Right kidney (tissue), 1 donor: Measurements from ENCODE around the gene MRPL32.
A peak's percentile ranks its signal among the peaks of the same experiment; 100 is the strongest.

Source experiments
- DNase-seq: peaks from one replicate; pipeline ENCODE4 v3.0.0-alpha.2; 2016

Gene MRPL32

GRCh38 chr7:42964293-42964692 lies 32.1 kb downstream of the MRPL32 start:
- DNase-seq = no peak

- DNase-seq = no peak
These were observed 33.0 kb downstream of the MRPL32 start for GRCh38 chr7:42964849-42965805.

DNA sequence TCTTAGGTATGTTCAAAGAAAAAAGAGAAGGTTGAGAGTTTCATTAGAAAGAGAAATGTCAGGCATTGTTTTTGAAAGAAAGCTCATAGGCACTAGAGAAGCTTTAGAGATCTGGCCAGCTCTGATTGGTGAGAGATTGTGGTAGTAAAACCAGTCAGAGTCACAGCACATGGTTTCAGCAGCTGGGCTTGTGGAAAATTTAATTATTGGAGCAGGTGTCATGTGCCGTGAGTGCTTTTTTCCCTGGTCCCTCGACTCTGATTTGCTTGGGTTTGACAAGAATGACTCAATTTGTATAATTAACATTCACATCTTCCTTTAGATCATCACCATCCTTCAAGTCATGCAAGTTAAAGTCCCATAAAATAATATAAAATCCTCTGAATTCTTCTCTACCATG lies 35.2 kb downstream of the MRPL32 start:
- no peak for DNase-seq

DNA sequence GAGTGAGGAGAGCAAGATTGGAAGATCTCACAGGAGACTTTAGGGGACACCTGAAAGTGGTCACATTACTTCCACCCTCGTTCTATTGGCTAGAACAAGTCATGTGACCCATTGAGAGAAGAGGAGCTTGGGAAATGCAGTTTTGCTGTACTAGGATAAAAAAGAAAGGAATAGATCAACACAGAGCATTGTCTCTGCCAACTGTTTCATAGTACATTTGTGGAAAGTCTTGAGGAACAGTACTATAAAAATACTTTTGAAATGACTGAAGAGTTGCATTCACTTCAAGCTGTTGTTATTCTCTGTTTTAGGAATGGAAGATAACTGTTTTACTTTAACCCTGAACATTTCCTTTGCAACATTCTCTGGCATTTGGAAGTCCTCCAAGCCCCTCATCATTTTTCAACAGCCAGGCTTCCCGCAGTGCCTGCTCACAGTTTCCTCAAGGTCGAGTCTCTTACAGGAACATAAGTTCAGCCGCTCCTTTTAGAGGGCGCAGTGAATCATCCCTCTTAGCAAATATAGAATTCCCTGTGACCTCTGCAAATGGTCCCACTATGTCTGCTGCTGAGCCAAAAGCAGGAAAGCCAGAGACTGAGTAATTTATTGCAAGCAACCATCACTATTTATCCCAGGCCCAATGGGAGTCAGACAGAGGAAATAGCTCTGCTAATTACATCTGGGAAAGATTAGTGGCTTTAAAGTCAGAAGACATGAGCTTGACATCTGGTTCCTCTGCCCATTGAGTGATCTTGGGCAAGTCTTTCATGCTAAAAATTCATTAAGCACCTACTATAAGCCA lies 40.7 kb downstream of the MRPL32 start:
- DNase-seq = peak; percentile 38

DNA sequence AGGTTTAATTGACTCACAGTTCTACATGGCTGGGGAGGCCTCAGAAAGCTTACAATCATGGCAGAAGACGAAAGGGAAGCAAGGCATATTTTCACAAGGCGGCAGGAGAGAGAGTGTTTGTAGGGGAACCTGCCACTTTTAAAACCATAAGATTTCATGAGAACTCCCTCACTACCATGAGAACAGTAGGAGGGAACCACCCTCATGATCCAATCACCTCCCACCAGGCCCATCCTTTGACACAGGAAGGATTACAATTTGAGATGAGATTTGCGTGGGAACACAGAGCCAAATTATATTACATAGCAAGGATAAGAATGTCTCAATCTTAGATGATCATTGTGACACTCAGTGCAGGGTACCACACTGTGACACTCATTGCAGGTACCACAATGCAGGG lies 44.2 kb downstream of the MRPL32 start:
- no peak for DNase-seq

DNA sequence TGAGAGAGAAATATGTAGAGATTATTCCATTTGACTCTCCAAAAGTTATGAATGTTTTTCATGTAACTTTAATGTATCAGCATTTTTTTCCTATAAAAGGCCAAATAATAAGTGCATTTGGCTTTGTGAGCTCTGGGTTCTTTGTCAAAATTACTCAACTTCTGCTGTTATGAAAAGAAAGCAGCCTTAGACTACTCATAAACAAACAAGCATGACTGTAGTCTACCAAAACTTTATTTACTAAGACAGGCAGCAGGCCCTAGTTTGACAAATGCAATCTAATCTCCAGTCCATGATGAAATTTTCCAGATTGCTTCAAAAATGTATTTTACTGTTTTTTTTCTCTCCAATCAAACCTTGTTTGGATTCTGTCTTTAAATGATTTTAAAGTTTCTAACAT lies 46.3 kb downstream of the MRPL32 start:
- DNase-seq = no peak

DNA sequence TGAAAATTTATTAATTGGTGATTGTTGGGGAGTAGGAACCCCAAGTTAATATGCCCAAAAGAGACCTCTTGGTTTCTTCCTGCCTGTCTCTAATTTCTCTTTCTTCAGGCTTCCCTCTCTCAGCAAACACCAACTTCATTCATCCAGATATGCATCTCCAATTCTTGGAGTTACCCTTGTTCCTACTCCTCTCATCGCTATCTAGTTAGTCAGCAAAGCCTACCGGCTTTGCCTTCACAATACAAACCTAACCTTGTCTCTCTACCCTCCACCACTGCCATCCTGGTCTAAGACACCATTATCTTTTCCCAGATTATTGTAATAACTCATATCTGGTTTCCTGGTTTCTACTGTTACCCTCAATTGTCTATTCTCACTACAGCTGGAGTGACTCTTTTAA lies 47.9 kb downstream of the MRPL32 start:
- no peak for DNase-seq

DNA sequence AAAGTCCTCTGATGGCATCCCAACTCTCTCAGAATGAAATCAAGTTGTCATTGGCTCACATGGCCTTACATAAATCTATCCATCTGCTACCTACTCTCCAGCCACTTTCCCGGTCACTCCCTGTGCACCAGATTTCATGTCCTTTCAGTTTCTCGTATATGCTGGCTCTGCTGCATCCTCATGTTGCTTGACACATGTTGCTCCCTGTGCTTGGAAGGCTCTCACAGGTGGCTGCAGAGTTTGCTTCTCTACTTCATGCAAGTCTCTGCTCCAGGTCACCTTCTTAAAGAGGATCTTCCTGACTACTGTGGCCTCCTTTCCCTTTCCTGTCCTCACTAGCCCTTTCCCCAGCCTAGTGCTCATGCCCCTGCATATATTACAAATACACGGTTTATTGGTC lies 48.3 kb downstream of the MRPL32 start:
- no peak for DNase-seq

GRCh38 chr7:42981601-42982000 lies 49.4 kb downstream of the MRPL32 start:
- DNase-seq = no peak

- DNase-seq = no peak
These were observed 50.5 kb downstream of the MRPL32 start for GRCh38 chr7:42982604-42983115.

DNA sequence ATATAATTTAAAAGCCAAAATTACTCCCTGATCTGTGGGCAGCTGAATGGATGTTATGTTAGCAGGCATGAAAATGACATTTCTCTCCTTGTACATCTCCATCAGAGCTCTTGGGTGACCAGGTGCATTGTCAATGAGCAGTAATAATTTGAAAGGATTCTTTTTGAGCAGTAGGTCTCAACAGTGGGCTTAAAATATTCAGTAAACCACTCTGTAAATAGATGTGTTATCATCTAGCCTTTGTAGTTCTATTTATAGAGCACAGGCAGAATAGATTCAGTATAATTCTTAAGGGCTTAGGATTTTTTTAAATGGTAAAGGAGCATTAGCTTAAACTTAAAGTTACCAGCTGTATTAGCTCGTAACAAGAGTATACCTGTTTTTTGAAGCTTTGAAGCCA lies 52.0 kb downstream of the MRPL32 start:
- DNase-seq = no peak

DNA sequence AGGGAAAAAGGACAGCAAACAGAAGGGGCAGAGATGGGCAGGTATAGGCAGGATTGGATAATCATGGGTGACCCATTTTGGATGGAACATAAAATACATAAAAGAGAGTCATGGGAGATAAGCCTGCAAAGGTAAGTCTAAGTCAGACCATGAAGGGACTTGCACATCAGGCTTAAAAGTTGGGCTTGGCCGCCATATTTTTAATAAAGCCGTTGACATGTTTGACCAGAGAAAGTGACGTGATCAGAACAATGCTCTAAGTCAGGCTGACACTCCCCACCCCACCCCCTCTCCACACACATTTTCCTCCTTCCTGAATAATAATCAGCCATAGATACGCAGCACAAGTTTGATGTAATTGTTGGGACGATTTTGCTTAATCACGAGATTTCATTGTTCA lies 54.0 kb downstream of the MRPL32 start:
- DNase-seq = no peak

DNA sequence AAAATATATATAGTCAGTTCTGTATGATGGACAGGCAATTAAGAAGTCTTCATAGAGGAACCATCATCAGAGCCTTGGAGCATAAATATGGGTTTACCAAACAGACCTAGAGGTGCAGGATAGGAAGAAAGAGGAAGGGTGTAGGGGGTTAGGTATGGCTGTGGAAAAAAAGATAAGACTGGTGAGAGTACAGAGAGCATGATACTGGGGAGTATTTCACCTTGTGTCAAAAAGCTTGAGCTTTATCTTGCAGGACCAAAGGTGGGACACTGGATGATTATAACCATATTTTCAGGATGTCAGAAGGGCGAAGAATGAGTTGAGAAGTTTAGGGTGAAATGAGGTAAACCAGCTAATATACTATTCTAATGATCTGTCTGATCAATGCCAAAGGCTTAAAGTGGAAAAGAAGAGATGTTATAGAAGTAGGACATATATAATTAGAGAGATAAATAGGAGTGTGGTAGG lies 54.6 kb downstream of the MRPL32 start:
- no peak for DNase-seq
